Amniotic stem cell (primary cell): Measurements from ENCODE around the gene PCDHGB1.
"Not testable (repeated sequence)": the region's sequence is repeated elsewhere in the genome, so short reads cannot be mapped to it uniquely, and the experiment has no call there.

ENCODE experiments used
- DNase-seq: peaks from one replicate; lab custom pipeline; 2025; lab: John Stamatoyannopoulos, UW

Gene PCDHGB1

DNA sequence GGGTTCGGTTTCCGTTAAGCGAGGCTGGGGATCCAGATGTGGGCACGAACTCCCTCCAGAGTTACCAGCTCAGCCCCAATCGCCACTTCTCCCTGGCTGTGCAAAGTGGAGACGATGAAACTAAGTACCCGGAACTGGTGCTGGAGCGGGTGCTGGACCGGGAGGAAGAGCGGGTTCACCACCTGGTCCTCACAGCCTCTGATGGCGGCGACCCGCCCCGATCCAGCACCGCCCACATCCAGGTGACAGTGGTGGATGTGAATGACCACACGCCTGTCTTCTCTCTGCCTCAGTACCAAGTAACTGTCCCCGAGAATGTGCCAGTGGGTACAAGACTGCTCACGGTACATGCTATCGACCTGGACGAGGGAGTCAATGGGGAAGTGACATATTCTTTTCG, 33.4 kb downstream of the PCDHGB1 start:
- no peak for DNase-seq

DNA sequence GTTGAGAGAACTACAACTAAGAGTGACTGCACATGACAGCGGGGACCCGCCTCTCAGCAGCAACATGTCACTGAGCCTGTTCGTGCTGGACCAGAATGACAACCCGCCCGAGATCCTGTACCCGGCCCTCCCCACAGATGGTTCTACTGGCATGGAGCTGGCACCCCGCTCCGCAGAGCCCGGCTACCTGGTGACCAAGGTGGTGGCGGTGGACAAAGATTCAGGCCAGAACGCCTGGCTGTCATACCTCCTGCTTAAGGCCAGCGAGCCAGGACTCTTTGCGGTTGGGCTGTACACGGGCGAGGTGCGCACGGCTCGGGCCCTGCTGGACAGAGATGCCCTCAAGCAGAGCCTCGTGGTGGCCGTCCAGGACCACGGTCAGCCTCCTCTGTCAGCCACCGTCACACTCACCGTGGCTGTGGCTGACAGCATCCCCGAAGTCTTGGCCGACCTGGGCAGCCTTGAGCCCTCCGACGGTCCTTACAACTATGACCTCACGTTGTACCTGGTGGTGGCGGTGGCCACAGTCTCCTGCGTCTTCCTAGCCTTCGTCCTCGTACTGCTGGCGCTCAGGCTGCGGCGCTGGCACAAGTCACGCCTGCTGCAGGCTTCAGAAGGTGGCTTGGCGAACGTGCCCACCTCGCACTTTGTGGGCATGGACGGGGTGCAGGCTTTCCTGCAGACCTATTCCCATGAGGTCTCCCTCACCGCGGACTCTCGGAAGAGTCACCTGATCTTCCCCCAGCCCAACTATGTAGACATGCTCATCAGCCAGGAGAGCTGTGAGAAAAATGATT, 34.8 kb downstream of the PCDHGB1 start:
- no peak for DNase-seq

- DNase-seq: not testable (repeated sequence)
Observed at GRCh38 chr5:141387557-141388311, 37.8 kb downstream of the PCDHGB1 start, which contains the start of gene PCDHGB4. PCDHGB4 (plus strand) TSS chr5:141387698; CDS start chr5:141387885, 187 bp downstream.

GRCh38 chr5:141388661-141389060, 38.8 kb downstream of the PCDHGB1 start:
- no peak for DNase-seq

DNA sequence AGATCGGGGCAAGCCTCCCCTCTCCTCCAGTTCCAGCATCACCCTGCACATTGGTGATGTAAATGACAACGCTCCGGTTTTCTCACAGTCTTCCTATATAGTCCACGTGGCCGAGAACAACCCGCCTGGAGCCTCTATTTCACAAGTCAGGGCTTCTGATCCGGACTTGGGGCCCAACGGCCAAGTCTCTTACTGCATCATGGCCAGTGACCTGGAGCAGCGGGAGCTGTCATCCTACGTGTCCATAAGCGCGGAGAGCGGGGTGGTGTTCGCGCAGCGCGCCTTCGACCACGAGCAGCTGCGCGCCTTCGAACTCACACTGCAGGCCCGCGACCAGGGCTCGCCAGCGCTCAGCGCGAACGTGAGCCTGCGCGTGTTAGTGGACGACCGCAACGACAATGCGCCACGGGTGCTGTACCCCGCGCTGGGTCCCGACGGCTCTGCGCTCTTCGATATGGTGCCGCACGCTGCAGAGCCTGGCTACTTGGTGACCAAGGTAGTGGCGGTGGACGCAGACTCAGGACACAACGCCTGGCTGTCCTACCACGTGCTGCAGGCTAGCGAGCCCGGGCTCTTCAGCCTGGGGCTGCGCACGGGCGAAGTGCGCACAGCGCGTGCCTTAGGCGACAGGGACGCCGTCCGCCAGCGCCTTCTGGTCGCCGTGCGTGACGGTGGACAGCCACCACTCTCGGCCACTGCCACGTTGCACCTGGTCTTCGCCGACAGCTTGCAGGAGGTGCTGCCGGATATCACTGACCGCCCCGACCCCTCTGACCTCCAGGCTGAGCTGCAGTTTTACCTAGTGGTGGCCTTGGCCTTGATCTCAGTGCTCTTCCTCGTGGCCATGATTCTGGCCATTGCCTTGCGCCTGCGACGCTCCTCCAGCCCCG, 39.5 kb downstream of the PCDHGB1 start:
- DNase-seq: no peak

- no peak for DNase-seq
Observed at GRCh38 chr5:141392429-141393198, 42.7 kb downstream of the PCDHGB1 start, which contains the start of gene PCDHGA8. PCDHGA8 (plus strand) TSS chr5:141392633; CDS start chr5:141392814, 181 bp downstream.

- DNase-seq: no peak
Observed at GRCh38 chr5:141393267-141393666, 43.4 kb downstream of the PCDHGB1 start.

- not testable (repeated sequence) for DNase-seq
Observed at GRCh38 chr5:141394401-141395187, 44.7 kb downstream of the PCDHGB1 start.

DNA sequence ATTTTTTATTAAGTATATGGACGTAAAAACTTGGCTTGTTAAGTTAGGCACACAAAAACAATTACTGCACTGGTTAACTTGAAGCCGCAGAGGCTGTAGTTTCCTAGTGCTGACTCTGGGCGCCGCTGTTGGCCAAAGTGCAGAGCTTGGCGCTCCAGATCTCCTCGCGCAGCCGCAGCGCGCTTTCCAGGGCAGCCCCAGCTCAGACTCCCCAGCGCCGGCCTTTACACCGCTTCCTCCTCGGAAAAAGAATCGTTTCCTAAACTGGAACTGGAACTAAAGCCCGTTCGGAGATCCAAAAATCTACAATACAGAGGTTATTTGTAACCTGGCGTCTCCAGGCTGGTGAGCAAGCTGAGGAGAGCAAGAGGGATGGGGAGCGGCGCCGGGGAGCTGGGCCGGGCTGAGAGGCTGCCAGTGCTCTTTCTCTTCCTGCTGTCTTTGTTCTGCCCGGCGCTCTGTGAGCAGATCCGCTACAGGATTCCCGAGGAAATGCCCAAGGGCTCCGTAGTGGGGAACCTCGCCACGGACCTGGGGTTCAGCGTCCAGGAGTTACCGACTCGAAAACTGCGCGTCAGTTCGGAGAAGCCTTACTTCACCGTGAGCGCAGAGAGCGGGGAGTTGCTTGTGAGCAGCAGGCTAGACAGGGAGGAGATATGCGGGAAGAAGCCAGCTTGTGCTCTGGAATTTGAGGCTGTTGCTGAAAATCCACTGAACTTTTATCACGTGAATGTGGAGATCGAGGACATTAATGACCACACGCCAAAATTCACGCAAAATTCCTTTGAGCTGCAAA, 48.1 kb downstream of the PCDHGB1 start, which contains the start of gene PCDHGB5:
Gene PCDHGB5 (plus strand): TSS at position 192 of the 796 bp plus-strand sequence. CDS start 181 bp downstream, at position 373.
- DNase-seq: not testable (repeated sequence)

GRCh38 chr5:141398608-141399007, 48.7 kb downstream of the PCDHGB1 start:
- DNase-seq: no peak

- no peak for DNase-seq
Observed at GRCh38 chr5:141399555-141400258, 49.8 kb downstream of the PCDHGB1 start.
